SU-DHL-6 (cell line): ENCODE measurements around the gene ARSB.

Experiments
- CTCF ChIP-seq: fragments of 200-600 bp; sonication (generic); IDR thresholded peaks from one replicate; pipeline ENCODE4 v1.5.1; 2017; ENCODE audit warnings: antibody characterized with exemption, mild to moderate bottlenecking, low read length, moderate library complexity; ENCODE audit not compliant: insufficient read depth, poor library complexity, severe bottlenecking
- EZH2phosphoT487 ChIP-seq: fragments of 200-600 bp; sonication (generic), shearing (Covaris generic); conservative IDR thresholded peaks from 2 replicates; pipeline ENCODE4 v1.6.1; 2018; ENCODE audit warnings: mild to moderate bottlenecking, antibody characterized with exemption, low read length, moderate library complexity, mixed read lengths

- TF ChIP-seq CTCF = no peak
- no peak for TF ChIP-seq EZH2phosphoT487
Observed at GRCh38 chr5:78979117-78979742, 5.9 kb downstream of the ARSB start.
